SK-N-SH (cell line): ENCODE data around the gene RPL13.

Experiments used
- CTCF ChIP-seq: fragments of 200-600 bp; sonication (generic); IDR thresholded peaks from 2 replicates; pipeline ENCODE4 v1.6.1; 2017; ENCODE audit warnings: antibody characterized with exemption, mild to moderate bottlenecking, moderate library complexity
- ELF1 ChIP-seq: IDR thresholded peaks from 2 replicates; pipeline ENCODE4 v1.4.0; 2012
- EP300 ChIP-seq, 2 experiments: IDR thresholded peaks; 2 replicates each; pipeline versions ENCODE4 v1.4.0 to v1.6.1; 2012; ENCODE audit warnings: borderline replicate concordance in 1 of 2, low read depth in 1 of 2, low read length in 1 of 2
- EZH2phosphoT487 ChIP-seq: fragments of 200-600 bp; sonication (generic); IDR thresholded peaks from 2 replicates; pipeline ENCODE4 v1.6.1; 2017; ENCODE audit warnings: low read depth, mixed run types, mild to moderate bottlenecking, antibody characterized with exemption, moderate library complexity, borderline replicate concordance
- FOXJ3 ChIP-seq: sonication (generic); formaldehyde crosslinking; IDR thresholded peaks from 2 replicates; pipeline ENCODE4 v1.5.1; 2020; ENCODE audit warnings: mild to moderate bottlenecking, missing genetic modification reagents
- MAX ChIP-seq: IDR thresholded peaks from 2 replicates; pipeline ENCODE4 v1.4.0; 2012; ENCODE audit warnings: low read depth
- RCOR1 ChIP-seq: fragments of 150-350 bp; IDR thresholded peaks from 2 replicates; pipeline ENCODE4 v1.6.1; 2017; ENCODE audit warnings: antibody characterized with exemption, low read length
- SIN3A ChIP-seq: IDR thresholded peaks from 2 replicates; pipeline ENCODE4 v1.6.1; 2012; ENCODE audit warnings: low read depth, mild to moderate bottlenecking, low read length, moderate library complexity, borderline replicate concordance
- TEAD4 ChIP-seq: IDR thresholded peaks from 2 replicates; pipeline ENCODE4 v1.4.0; 2012; ENCODE audit warnings: mild to moderate bottlenecking, borderline replicate concordance; ENCODE audit not compliant: insufficient read depth
- TF ChIP-seq, protein P1 (sequence below): fragments of 150-350 bp; IDR thresholded peaks from 2 replicates; pipeline ENCODE4 v1.6.1; 2017; ENCODE audit warnings: antibody characterized with exemption, low read length, low read depth, borderline replicate concordance
- TF ChIP-seq, protein P2 (sequence below): IDR thresholded peaks from 2 replicates; pipeline ENCODE4 v1.6.1; 2012; ENCODE audit warnings: mild to moderate bottlenecking, low read depth, low read length, moderate library complexity

DNA sequence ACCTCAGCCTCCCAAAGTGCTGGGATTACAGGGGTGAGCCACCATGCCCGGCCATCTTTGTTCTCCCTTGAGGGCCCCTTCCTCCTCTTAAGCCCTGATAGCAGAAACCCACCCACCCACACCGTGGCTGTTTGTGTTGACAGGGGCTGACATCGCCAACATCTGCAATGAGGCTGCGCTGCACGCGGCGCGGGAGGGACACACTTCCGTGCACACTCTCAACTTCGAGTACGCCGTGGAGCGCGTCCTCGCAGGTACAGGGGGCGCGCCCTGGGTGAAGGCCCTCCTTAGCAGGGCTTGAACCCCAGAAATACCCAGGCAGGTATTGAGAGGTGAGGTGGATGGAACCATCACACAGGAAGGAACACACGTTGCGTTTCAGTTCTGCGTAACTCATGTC, 12.6 kb upstream of the RPL13 start:
- TF ChIP-seq CTCF (no peak), EZH2phosphoT487 (no peak), RCOR1 (no peak), EP300 (IDR thresholded peaks at IDR 0.05; ENCODE audit: borderline replicate concordance in 1 of 2, low read depth in 1 of 2, low read length in 1 of 2) (no peak), FOXJ3 (CRISPR knock-in tag) (no peak), SIN3A (no peak), ELF1 (no peak), MAX (no peak), TEAD4 (no peak)
- TF ChIP-seq, protein P1, sequence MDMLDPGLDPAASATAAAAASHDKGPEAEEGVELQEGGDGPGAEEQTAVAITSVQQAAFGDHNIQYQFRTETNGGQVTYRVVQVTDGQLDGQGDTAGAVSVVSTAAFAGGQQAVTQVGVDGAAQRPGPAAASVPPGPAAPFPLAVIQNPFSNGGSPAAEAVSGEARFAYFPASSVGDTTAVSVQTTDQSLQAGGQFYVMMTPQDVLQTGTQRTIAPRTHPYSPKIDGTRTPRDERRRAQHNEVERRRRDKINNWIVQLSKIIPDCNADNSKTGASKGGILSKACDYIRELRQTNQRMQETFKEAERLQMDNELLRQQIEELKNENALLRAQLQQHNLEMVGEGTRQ = no peak
- TF ChIP-seq, protein P2, sequence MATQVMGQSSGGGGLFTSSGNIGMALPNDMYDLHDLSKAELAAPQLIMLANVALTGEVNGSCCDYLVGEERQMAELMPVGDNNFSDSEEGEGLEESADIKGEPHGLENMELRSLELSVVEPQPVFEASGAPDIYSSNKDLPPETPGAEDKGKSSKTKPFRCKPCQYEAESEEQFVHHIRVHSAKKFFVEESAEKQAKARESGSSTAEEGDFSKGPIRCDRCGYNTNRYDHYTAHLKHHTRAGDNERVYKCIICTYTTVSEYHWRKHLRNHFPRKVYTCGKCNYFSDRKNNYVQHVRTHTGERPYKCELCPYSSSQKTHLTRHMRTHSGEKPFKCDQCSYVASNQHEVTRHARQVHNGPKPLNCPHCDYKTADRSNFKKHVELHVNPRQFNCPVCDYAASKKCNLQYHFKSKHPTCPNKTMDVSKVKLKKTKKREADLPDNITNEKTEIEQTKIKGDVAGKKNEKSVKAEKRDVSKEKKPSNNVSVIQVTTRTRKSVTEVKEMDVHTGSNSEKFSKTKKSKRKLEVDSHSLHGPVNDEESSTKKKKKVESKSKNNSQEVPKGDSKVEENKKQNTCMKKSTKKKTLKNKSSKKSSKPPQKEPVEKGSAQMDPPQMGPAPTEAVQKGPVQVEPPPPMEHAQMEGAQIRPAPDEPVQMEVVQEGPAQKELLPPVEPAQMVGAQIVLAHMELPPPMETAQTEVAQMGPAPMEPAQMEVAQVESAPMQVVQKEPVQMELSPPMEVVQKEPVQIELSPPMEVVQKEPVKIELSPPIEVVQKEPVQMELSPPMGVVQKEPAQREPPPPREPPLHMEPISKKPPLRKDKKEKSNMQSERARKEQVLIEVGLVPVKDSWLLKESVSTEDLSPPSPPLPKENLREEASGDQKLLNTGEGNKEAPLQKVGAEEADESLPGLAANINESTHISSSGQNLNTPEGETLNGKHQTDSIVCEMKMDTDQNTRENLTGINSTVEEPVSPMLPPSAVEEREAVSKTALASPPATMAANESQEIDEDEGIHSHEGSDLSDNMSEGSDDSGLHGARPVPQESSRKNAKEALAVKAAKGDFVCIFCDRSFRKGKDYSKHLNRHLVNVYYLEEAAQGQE = no peak
